PFSK-1 (cell line): ENCODE results near the gene TNPO1.

Experiments
- FOXP2 ChIP-seq: optimal IDR thresholded peaks from 2 replicates; pipeline ENCODE3; 2011; ENCODE audit warnings: borderline replicate concordance, control low read depth, inconsistent platforms; ENCODE audit not compliant: insufficient read depth; ENCODE audit errors: extremely low read length, extremely low read depth
- POLR2AphosphoS5 ChIP-seq: IDR thresholded peaks from 2 replicates; pipeline ENCODE4 v1.6.1; 2012; ENCODE audit warnings: low read depth, mild to moderate bottlenecking, control low read depth, low read length, moderate library complexity
- REST ChIP-seq, 2 experiments: IDR thresholded peaks; 2 replicates each; pipeline versions ENCODE4 v1.6.1 to v1.8.0; 2011 to 2012; ENCODE audit warnings: low read depth in 2 of 2, low read length in 2 of 2, control low read depth in 1 of 2, inconsistent platforms in 1 of 2, mild to moderate bottlenecking in 1 of 2, moderate library complexity in 1 of 2; ENCODE audit not compliant: insufficient read depth in 1 of 2
- SIN3A ChIP-seq: IDR thresholded peaks from 2 replicates; pipeline ENCODE4 v1.6.1; 2012; ENCODE audit warnings: mild to moderate bottlenecking, low read length, moderate library complexity, borderline replicate concordance; ENCODE audit not compliant: insufficient read depth
- TAF1 ChIP-seq: IDR thresholded peaks from 2 replicates; pipeline ENCODE4 v1.6.1; 2012; ENCODE audit warnings: low read length, control low read depth, borderline replicate concordance; ENCODE audit not compliant: insufficient read depth

TNPO1 gene

GRCh38 chr5:72906806-72907205 lies 90.3 kb downstream of the TNPO1 start:
- TF ChIP-seq TAF1, result no peak
- no peak for TF ChIP-seq REST (IDR thresholded peaks at IDR 0.05; ENCODE audit: insufficient read depth in 1 of 2, low read depth in 2 of 2, low read length in 2 of 2)
- no peak for TF ChIP-seq SIN3A
- no peak for TF ChIP-seq POLR2AphosphoS5

GRCh38 chr5:72908664-72909063 lies 92.2 kb downstream of the TNPO1 start:
- no peak for TF ChIP-seq SIN3A
- TF ChIP-seq TAF1, result no peak
- TF ChIP-seq REST (IDR thresholded peaks at IDR 0.05; ENCODE audit: insufficient read depth in 1 of 2, low read depth in 2 of 2, low read length in 2 of 2), result no peak
- no peak for TF ChIP-seq FOXP2
- no peak for TF ChIP-seq POLR2AphosphoS5

DNA sequence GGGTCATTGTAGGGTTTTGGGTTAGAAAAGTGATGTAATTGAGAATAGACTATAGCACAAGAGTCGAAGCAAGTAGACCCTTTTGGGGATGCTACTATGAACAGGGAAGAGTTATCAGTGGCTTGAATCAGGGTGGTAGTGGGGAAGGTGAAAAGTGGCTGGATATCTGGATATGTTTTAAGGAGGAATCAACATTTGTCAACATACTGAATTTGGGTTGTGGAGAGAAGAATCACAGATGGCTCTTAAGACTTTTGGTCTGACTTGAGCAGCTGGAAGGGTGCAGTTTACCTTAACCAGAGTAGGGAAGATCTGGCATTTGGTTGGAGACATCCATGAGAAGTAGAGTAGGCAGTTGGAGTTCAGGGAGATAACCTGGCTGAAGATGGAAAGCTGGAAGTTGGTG lies 100.9 kb downstream of the TNPO1 start:
- TF ChIP-seq FOXP2, result no peak
- TF ChIP-seq POLR2AphosphoS5, result peak; percentile 51

DNA sequence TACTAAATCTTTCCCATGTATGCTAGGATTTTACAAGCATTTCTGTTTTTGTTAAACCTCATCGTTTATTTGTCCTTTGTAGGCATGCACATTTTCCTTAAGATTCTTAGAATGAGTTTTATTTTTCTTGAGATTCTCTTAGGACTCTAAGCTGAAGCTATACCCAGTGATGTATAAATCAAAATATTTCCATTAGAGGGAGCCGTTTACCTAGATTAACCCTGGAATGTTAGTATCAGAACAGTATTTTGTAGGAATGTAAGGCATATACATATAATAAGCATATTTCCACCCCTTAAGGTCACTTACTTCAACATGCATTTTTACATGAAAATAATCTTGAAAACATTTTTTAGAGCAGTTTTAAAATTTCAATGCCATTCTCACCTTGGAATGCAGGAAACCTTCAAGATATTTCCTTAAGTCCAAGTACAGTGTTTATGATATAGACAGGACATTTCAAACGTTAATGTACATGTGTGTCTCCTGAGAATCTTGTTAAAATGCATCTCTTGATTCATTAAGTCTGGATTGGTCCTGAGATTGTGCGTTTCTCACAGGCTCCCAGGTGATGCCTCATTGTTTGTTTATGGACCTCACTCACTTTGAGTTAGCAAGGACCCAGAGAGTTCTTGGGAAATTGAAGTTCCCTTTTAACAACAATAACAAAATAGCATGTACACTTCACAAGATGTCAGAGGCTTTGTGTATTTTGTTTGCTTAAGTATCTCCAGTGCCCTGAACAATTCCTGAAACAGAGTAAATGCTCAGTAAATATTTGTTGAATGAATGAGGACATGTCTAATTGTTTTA lies 104.4 kb downstream of the TNPO1 start:
- TF ChIP-seq FOXP2 (no peak), REST (IDR thresholded peaks at IDR 0.05; ENCODE audit: insufficient read depth in 1 of 2, low read depth in 2 of 2, low read length in 2 of 2) (no peak), SIN3A (no peak), TAF1 (no peak), POLR2AphosphoS5 (no peak)

DNA sequence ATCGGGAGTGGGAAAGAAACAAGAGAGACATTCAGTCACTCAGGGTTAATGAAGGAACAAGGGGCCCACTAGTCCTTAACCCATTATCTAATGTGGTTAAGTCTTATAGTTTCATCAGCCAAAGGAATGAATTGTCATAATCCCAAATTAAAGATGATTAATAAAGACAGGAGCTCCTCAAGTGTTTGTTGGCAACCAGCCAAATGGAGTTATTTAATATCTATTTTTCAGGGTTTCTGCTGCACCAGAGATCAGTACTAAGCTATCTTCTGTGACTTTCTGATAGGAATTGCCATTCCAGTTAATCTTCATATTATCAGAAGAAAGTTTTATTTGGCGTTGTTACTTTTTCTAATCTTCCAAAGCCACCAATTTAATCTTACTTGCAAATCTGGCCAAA lies 105.4 kb downstream of the TNPO1 start:
- TF ChIP-seq SIN3A (no peak), REST (IDR thresholded peaks at IDR 0.05; ENCODE audit: insufficient read depth in 1 of 2, low read depth in 2 of 2, low read length in 2 of 2) (no peak), FOXP2 (no peak), POLR2AphosphoS5 (no peak), TAF1 (no peak)
